Measurements from ENCODE around the gene ERC2.

GRCh38 chr3:55682461-55682860, 785.8 kb downstream of the ERC2 start:
- TF ChIP-seq CTCF (IDR thresholded peaks at IDR 0.05) = no peak
- no peak for TF ChIP-seq POLR2AphosphoS5 (IDR thresholded peaks at IDR 0.05)
- no peak for TF ChIP-seq POLR2A (IDR thresholded peaks at IDR 0.05)

Data from upper lobe of left lung (tissue), 4 donors.